GM18873 (cell line): ENCODE data around the gene ATP6V0E1.

Experiments
- ATAC-seq: cut with Tn5 transposase; IDR thresholded peaks from one replicate; pipeline ENCODE4 v1.9.1; 2021; ENCODE audit warnings: mild to moderate bottlenecking, moderate library complexity, moderate number of reproducible peaks; ENCODE audit not compliant: unreplicated experiment, low FRiP score

The ATP6V0E1 gene

GRCh38 chr5:172956228-172956627, 27.3 kb upstream of the ATP6V0E1 start:
- no peak for ATAC-seq

GRCh38 chr5:172956936-172957335, 26.6 kb upstream of the ATP6V0E1 start:
- no peak for ATAC-seq

GRCh38 chr5:172957458-172957857, 26.1 kb upstream of the ATP6V0E1 start:
- no peak for ATAC-seq

- no peak for ATAC-seq
Measured at GRCh38 chr5:172958331-172959046, 25.1 kb upstream of the ATP6V0E1 start.

- ATAC-seq = no peak
Measured at GRCh38 chr5:172959824-172960799, 23.5 kb upstream of the ATP6V0E1 start.

GRCh38 chr5:172969921-172970320, 13.7 kb upstream of the ATP6V0E1 start:
- ATAC-seq = no peak

- no peak for ATAC-seq
Measured at GRCh38 chr5:172971482-172971881, 12.1 kb upstream of the ATP6V0E1 start.

- ATAC-seq = no peak
Measured at GRCh38 chr5:172972552-172972951, 11.0 kb upstream of the ATP6V0E1 start.

GRCh38 chr5:172973127-172973916, 10.2 kb upstream of the ATP6V0E1 start:
- no peak for ATAC-seq

GRCh38 chr5:172973931-172974330, 9.6 kb upstream of the ATP6V0E1 start:
- ATAC-seq = no peak

- ATAC-seq = no peak
Measured at GRCh38 chr5:172975289-172975688, 8.3 kb upstream of the ATP6V0E1 start.

GRCh38 chr5:172979778-172980177, 3.8 kb upstream of the ATP6V0E1 start:
- no peak for ATAC-seq

GRCh38 chr5:172981931-172982330, 1.6 kb upstream of the ATP6V0E1 start:
- ATAC-seq = no peak

GRCh38 chr5:172984244-172984953, 828 bp downstream of the ATP6V0E1 start:
- ATAC-seq = peak; percentile 58

GRCh38 chr5:172985596-172985995, 2.0 kb downstream of the ATP6V0E1 start:
- no peak for ATAC-seq

- ATAC-seq = no peak
Measured at GRCh38 chr5:172988276-172988675, 4.7 kb downstream of the ATP6V0E1 start.

- ATAC-seq = no peak
Measured at GRCh38 chr5:172990776-172991175, 7.2 kb downstream of the ATP6V0E1 start.

- ATAC-seq = no peak
Measured at GRCh38 chr5:172994405-172994804, 10.8 kb downstream of the ATP6V0E1 start.

- no peak for ATAC-seq
Measured at GRCh38 chr5:172999372-172999973, 15.9 kb downstream of the ATP6V0E1 start.

GRCh38 chr5:172999974-173000373, 16.4 kb downstream of the ATP6V0E1 start:
- no peak for ATAC-seq
